PC-9 (cell line): ENCODE data around the gene PDE8A. TPM values are rescaled to one million over a fixed set of nuclear protein-coding genes. Genes with fewer than 3 reads are reported as not detected.
"Not testable (repeated sequence)": the region's sequence is repeated elsewhere in the genome, so short reads cannot be mapped to it uniquely, and the experiment has no call there.

Experiments
- BruUV-seq: library from RNA; stranded (reverse); fragments of 400-500 nt; replicated peaks from 2 replicates; lab custom pipeline; 2021; lab: Mats Ljungman, UMichigan
- CTCF ChIA-PET: fragments of 300-600 bp; sonication (Branson Sonifier 250); formaldehyde crosslinking; loops from one replicate; lab custom pipeline; 2022; ENCODE audit warnings: antibody characterized with exemption; lab: Charles Lee
- POLR2A ChIA-PET: fragments of 300-600 bp; sonication (Branson Sonifier 250); formaldehyde crosslinking; loops from one replicate; lab custom pipeline; 2022; ENCODE audit warnings: antibody characterized with exemption; ENCODE audit not compliant: unreplicated experiment; lab: Charles Lee
- DNase-seq, 2 experiments: peaks; one replicate each; pipeline versions ENCODE4 v3.0.0 to v3.0.0-alpha.2; 2015 to 2022; ENCODE audit warnings: mixed read lengths in 1 of 2
- H2AFZ ChIP-seq: fragments of 200-600 bp; sonication (generic); 2 replicates; pipeline ENCODE4 v1.8.1; 2017; ENCODE audit warnings: antibody characterized with exemption
- H3F3A ChIP-seq: fragments of 200-600 bp; sonication (generic); 2 replicates; pipeline ENCODE4 v1.8.1; 2017; ENCODE audit warnings: antibody characterized with exemption, mild to moderate bottlenecking, low read depth; ENCODE audit not compliant: insufficient read depth
- H3K27ac ChIP-seq: fragments of 200-600 bp; sonication (generic); 2 replicates; pipeline ENCODE4 v1.6.1; 2016; ENCODE audit warnings: mixed run types
- H3K27me3 ChIP-seq: fragments of 200-600 bp; sonication (generic); 2 replicates; pipeline ENCODE4 v1.6.1; 2016; ENCODE audit warnings: low read depth, mixed run types; ENCODE audit not compliant: insufficient read depth
- H3K36me3 ChIP-seq: fragments of 200-600 bp; sonication (generic); 2 replicates; pipeline ENCODE4 v1.6.1; 2016; ENCODE audit warnings: low read depth, mixed run types
- H3K4me1 ChIP-seq: fragments of 200-600 bp; sonication (generic); replicated peaks from 2 replicates; pipeline ENCODE4 v1.6.1; 2016; ENCODE audit warnings: mixed run types; ENCODE audit not compliant: insufficient read depth
- H3K4me2 ChIP-seq: fragments of 200-600 bp; sonication (generic); 2 replicates; pipeline ENCODE4 v1.6.1; 2017; ENCODE audit warnings: mixed run types
- H3K4me3 ChIP-seq: fragments of 200-600 bp; sonication (generic); 2 replicates; pipeline ENCODE4 v1.6.1; 2016; ENCODE audit warnings: mixed run types
- H3K79me2 ChIP-seq: fragments of 200-600 bp; sonication (generic); 2 replicates; pipeline ENCODE4 v1.6.1; 2017; ENCODE audit warnings: low read depth, mixed run types
- H3K9me2 ChIP-seq: fragments of 200-600 bp; sonication (generic); 2 replicates; pipeline ENCODE4 v1.8.1; 2017; ENCODE audit warnings: mild to moderate bottlenecking; ENCODE audit not compliant: insufficient read depth
- H3K9me3 ChIP-seq: fragments of 200-600 bp; sonication (generic); 2 replicates; pipeline ENCODE4 v1.8.1; 2016; ENCODE audit warnings: low read depth; ENCODE audit not compliant: insufficient read depth
- H4K20me1 ChIP-seq: fragments of 200-600 bp; sonication (generic); 2 replicates; pipeline ENCODE4 v1.8.1; 2017; ENCODE audit not compliant: insufficient read depth
- EZH2 ChIP-seq: fragments of 200-600 bp; sonication (generic); IDR thresholded peaks from 2 replicates; pipeline ENCODE4 v1.8.0; 2017; ENCODE audit warnings: antibody characterized with exemption, low read depth
- intact Hi-C: fragments of 100-400 bp; cut with micrococcal nuclease; formaldehyde crosslinking; loops from one replicate; pipeline ENCODE4 v1.10.0; 2022; ENCODE audit not compliant: unreplicated experiment
- total RNA-seq: library from RNA; stranded (reverse); gene quantifications from 2 replicates; pipeline ENCODE4 v1.2.3, GENCODE V29; 2021
- TF ChIP-seq, protein P1 (sequence below): fragments of 200-600 bp; sonication (generic); conservative IDR thresholded peaks from 2 replicates; pipeline ENCODE4 v1.6.1; 2017; ENCODE audit warnings: mixed run types, antibody characterized with exemption, mild to moderate bottlenecking, moderate library complexity

PDE8A gene
- total RNA-seq, 1 experiment from 2014 or later, result 47.3 TPM

DNA sequence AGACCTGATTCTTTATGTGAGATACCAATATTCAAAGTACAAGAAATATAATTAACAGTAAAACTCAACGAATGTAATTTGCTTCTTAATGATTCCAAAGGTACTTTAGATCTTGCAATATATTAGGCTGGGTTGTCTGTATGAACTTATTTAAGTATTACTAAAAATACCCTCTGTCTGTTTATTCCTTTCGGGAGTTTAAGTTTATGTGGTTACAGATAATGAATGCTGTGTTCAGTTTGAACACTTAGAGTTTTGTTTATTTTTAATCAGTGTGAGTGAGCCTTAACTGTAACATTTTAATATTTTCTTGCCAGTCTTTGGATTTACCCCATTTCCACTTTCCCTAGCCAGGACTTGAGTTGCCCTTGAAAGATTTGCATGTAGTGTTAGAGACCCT, 3.5 kb downstream of the PDE8A start:
- Histone ChIP-seq H3F3A (no peaks in the 10 kb centered on the region), H3K79me2 (peaks cover 81% of the 10 kb centered on the region), H4K20me1 (peaks cover 20% of the 10 kb centered on the region), H3K9me3 (no peaks in the 10 kb centered on the region), H3K27ac (no peak overlapping the region), H3K36me3 (no peaks in the 10 kb centered on the region), H3K9me2 (no peaks in the 10 kb centered on the region), H3K4me2 (peak overlapping the region; percentile 96; the same call in 1 of the 2 replicates), H3K27me3 (no peaks in the 10 kb centered on the region), H2AFZ (no peak overlapping the region), H3K4me1 (peaks cover 29% of the 10 kb centered on the region), H3K4me3 (no peak overlapping the region; the same call in 1 of the 2 replicates)
- ChIA-PET CTCF (no interaction called here), POLR2A (no interaction called here)
- no TSS peak for BruUV-seq
- no peak for TF ChIP-seq EZH2
- TF ChIP-seq, protein P1, sequence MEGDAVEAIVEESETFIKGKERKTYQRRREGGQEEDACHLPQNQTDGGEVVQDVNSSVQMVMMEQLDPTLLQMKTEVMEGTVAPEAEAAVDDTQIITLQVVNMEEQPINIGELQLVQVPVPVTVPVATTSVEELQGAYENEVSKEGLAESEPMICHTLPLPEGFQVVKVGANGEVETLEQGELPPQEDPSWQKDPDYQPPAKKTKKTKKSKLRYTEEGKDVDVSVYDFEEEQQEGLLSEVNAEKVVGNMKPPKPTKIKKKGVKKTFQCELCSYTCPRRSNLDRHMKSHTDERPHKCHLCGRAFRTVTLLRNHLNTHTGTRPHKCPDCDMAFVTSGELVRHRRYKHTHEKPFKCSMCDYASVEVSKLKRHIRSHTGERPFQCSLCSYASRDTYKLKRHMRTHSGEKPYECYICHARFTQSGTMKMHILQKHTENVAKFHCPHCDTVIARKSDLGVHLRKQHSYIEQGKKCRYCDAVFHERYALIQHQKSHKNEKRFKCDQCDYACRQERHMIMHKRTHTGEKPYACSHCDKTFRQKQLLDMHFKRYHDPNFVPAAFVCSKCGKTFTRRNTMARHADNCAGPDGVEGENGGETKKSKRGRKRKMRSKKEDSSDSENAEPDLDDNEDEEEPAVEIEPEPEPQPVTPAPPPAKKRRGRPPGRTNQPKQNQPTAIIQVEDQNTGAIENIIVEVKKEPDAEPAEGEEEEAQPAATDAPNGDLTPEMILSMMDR, result no peak
- intact Hi-C loops, result no loop called here
- DNase-seq, result no peak

DNA sequence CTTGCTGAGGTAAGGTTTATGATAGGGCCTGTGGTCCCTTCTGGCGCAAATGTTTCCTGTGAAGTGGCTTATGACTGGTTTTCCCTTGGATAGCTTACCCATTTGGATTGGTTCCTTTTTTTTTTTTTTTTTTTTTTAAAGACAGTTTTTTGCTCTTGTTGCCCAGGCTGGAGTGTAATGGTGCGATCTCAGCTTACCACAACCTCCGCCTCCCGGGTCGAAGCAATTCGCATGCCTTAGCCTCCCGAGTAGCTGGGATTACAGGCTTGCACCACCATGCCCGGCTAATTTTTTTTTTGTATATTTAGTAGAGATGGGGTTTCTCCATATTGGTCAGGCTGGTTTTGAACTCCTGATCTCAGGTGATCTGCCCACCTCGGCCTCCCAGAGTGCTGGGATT, 5.7 kb downstream of the PDE8A start:
- H2AFZ ChIP-seq, DNase-seq, H3K27me3 ChIP-seq, BruUV-seq, H3K9me3 ChIP-seq, H3K27ac ChIP-seq, H3K4me3 ChIP-seq, intact Hi-C loops, POLR2A ChIA-PET, H3K4me2 ChIP-seq, H3K9me2 ChIP-seq, H3K36me3 ChIP-seq: not testable (repeated sequence)
- Histone ChIP-seq H3F3A (peaks cover 13% of the 10 kb centered on the region), H3K4me1 (peaks cover 40% of the 10 kb centered on the region), H4K20me1 (peaks cover 22% of the 10 kb centered on the region), H3K79me2 (peaks cover 100% of the 10 kb centered on the region)
- CTCF ChIA-PET, result interaction anchor here (0.6 kb wide), 2 partner anchors 45 to 404 kb away, joined by 3 to 6 read pairs; no protein-coding TSS in a partner anchor

DNA sequence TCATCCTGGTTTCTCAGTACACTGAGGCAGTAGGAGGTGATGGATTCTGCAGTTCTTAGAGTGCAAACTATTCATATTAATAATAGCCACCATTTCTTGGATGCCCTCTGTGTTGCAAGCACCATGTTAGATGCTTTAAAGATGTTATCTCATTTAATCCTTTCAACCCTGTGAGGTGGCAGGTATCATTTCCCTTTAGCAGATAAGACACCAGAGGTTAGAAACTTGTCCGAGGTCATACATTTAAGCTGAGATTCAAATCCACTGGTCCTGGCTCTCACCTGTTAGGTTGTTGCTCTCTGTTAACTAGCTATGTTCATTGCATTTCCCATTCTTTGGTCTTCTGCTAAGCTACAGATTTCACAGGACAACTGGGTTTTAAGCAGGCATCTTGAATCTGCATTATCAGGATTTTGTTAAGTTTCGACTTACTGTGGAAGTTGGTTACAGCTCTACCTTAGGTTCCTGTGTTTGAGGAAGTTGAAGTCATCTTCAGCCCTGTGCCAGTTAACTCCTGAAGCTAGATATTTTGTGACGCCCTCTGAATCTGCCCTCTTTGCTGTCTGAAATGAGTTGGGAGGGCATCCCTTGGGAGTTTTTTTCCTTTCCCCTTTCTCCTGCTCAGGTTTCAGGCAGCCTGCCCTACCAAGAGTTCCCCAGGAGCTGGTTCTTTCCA, 6.4 kb downstream of the PDE8A start:
- no TSS peak for BruUV-seq
- DNase-seq, result no peak
- H3K9me2 ChIP-seq, result no peaks in the 10 kb centered on the region
- H3K4me2 ChIP-seq, result no peak overlapping the region
- H4K20me1 ChIP-seq, result peaks cover 23% of the 10 kb centered on the region
- no peak overlapping the region for H2AFZ ChIP-seq
- intact Hi-C loops, result no loop called here
- CTCF ChIA-PET, result interaction anchor here (0.6 kb wide), 1 partner anchor 63 kb away, joined by 14 read pairs; no protein-coding TSS in a partner anchor
- H3K27me3 ChIP-seq, result no peaks in the 10 kb centered on the region
- TF ChIP-seq, protein P1, result no peak
- TF ChIP-seq EZH2, result no peak
- H3K4me1 ChIP-seq, result peaks cover 43% of the 10 kb centered on the region
- peaks cover 98% of the 10 kb centered on the region for H3K79me2 ChIP-seq
- no peak overlapping the region for H3K4me3 ChIP-seq
- no peaks in the 10 kb centered on the region for H3K36me3 ChIP-seq
- H3K9me3 ChIP-seq, result no peaks in the 10 kb centered on the region
- H3F3A ChIP-seq, result peaks cover 18% of the 10 kb centered on the region
- POLR2A ChIA-PET, result interaction anchor here (0.5 to 0.6 kb wide), 2 partner anchors 246 to 427 kb away, joined by 3 to 4 read pairs; no protein-coding TSS in a partner anchor
- no peak overlapping the region for H3K27ac ChIP-seq
